ENCODE data around the gene C11orf16. TPM values are rescaled to one million over a fixed set of nuclear protein-coding genes. Genes with fewer than 3 reads are reported as not detected.

The C11orf16 gene
- total RNA-seq, 1 experiment from 2014 or later, result not detected

- Histone ChIP-seq H3K4me3 (no peak overlapping the region), H3K9me2 (ENCODE audit: insufficient read depth) (no peaks in the 10 kb centered on the region), H3K27ac (no peak overlapping the region), H3K4me2 (no peak overlapping the region), H3K4me1 (replicated peaks; ENCODE audit: insufficient read depth) (no peaks in the 10 kb centered on the region), H3K36me3 (ENCODE audit: low read depth) (no peaks in the 10 kb centered on the region), H2AFZ (no peak overlapping the region), H4K20me1 (ENCODE audit: insufficient read depth) (no peaks in the 10 kb centered on the region), H3F3A (ENCODE audit: insufficient read depth, low read depth) (no peaks in the 10 kb centered on the region), H3K27me3 (ENCODE audit: insufficient read depth, low read depth) (no peaks in the 10 kb centered on the region), H3K9me3 (ENCODE audit: insufficient read depth, low read depth) (no peaks in the 10 kb centered on the region), H3K79me2 (ENCODE audit: low read depth) (no peaks in the 10 kb centered on the region)
- POLR2A ChIA-PET (ENCODE audit: unreplicated experiment), result no interaction called here
- intact Hi-C loops (cut with micrococcal nuclease; ENCODE audit: unreplicated experiment), result no loop called here
- no TSS peak for BruUV-seq (replicated peaks)
- TF ChIP-seq CTCF (conservative IDR thresholded peaks at IDR 0.05) (no peak), EZH2 (IDR thresholded peaks at IDR 0.05; ENCODE audit: low read depth) (no peak)
- CTCF ChIA-PET, result no interaction called here
- no peak for DNase-seq
Measured at GRCh38 chr11:8925711-8926110, 7.0 kb downstream of the C11orf16 start.

- Histone ChIP-seq H3F3A (ENCODE audit: insufficient read depth, low read depth) (no peaks in the 10 kb centered on the region), H3K4me1 (replicated peaks; ENCODE audit: insufficient read depth) (no peaks in the 10 kb centered on the region), H3K4me3 (no peak overlapping the region), H3K9me2 (ENCODE audit: insufficient read depth) (no peaks in the 10 kb centered on the region), H3K4me2 (no peak overlapping the region), H3K9me3 (ENCODE audit: insufficient read depth, low read depth) (no peaks in the 10 kb centered on the region), H2AFZ (no peak overlapping the region), H3K27ac (no peak overlapping the region), H3K79me2 (ENCODE audit: low read depth) (no peaks in the 10 kb centered on the region), H3K27me3 (ENCODE audit: insufficient read depth, low read depth) (no peaks in the 10 kb centered on the region), H3K36me3 (ENCODE audit: low read depth) (no peaks in the 10 kb centered on the region), H4K20me1 (ENCODE audit: insufficient read depth) (no peaks in the 10 kb centered on the region)
- BruUV-seq (replicated peaks), result no TSS peak
- DNase-seq, result no peak
- TF ChIP-seq EZH2 (IDR thresholded peaks at IDR 0.05; ENCODE audit: low read depth) (no peak), CTCF (conservative IDR thresholded peaks at IDR 0.05) (no peak)
- ChIA-PET CTCF (no interaction called here), POLR2A (ENCODE audit: unreplicated experiment) (no interaction called here)
- intact Hi-C loops (cut with micrococcal nuclease; ENCODE audit: unreplicated experiment), result no loop called here
Measured at GRCh38 chr11:8922691-8923090, 10.1 kb downstream of the C11orf16 start.

- POLR2A ChIA-PET (ENCODE audit: unreplicated experiment), result no interaction called here
- peak overlapping the region; percentile 20; the same call in 1 of the 2 replicates for H3K4me2 ChIP-seq
Measured at GRCh38 chr11:8917157-8917825, 15.5 kb downstream of the C11orf16 start.

More at GRCh38 chr11:8917157-8917825, 15.5 kb downstream of the C11orf16 start:
- no peak overlapping the region for H2AFZ ChIP-seq
- peaks cover 2% of the 10 kb centered on the region; the same call in 1 of the 2 replicates for H3K4me1 ChIP-seq (replicated peaks; ENCODE audit: insufficient read depth)
- H4K20me1 ChIP-seq (ENCODE audit: insufficient read depth), result no peaks in the 10 kb centered on the region
- no peaks in the 10 kb centered on the region for H3K27me3 ChIP-seq (ENCODE audit: insufficient read depth, low read depth)
- no peaks in the 10 kb centered on the region for H3K9me2 ChIP-seq (ENCODE audit: insufficient read depth)
- CTCF ChIA-PET, result interaction anchor here (0.6 to 1.2 kb wide), 3 partner anchors 42 to 221 kb away, joined by 3 to 4 read pairs (median 3); no protein-coding TSS in a partner anchor
- H3K36me3 ChIP-seq (ENCODE audit: low read depth), result no peaks in the 10 kb centered on the region
- no peak overlapping the region for H3K4me3 ChIP-seq
- no peak overlapping the region for H3K27ac ChIP-seq
- DNase-seq, result peak in 1 of 2 experiments; percentile 47
- BruUV-seq (replicated peaks), result no TSS peak
- TF ChIP-seq EZH2 (IDR thresholded peaks at IDR 0.05; ENCODE audit: low read depth) (no peak), CTCF (conservative IDR thresholded peaks at IDR 0.05) (no peak)
- intact Hi-C loops (cut with micrococcal nuclease; ENCODE audit: unreplicated experiment), result loop anchor here (2.0 kb wide), 1 partner anchor 42 kb away; no protein-coding TSS in a partner anchor
- H3F3A ChIP-seq (ENCODE audit: insufficient read depth, low read depth), result no peaks in the 10 kb centered on the region; the same call in 1 of the 2 replicates
- 0 out of 2 replicates have a peak, but pooled peaks cover 3% of the 10 kb centered on the region for H3K79me2 ChIP-seq (ENCODE audit: low read depth)
- H3K9me3 ChIP-seq (ENCODE audit: insufficient read depth, low read depth), result no peaks in the 10 kb centered on the region

Measured in PC-9 (cell line).